ENCODE results near the gene CD27.
"Not testable (repeated sequence)": the region's sequence is repeated elsewhere in the genome, so short reads cannot be mapped to it uniquely, and the experiment has no call there.

The CD27 gene

GRCh38 chr12:6462234-6462995, 17.7 kb downstream of the CD27 start:
- DNase-seq: no peak

GRCh38 chr12:6463216-6463615, 18.5 kb downstream of the CD27 start:
- DNase-seq: no peak

GRCh38 chr12:6463858-6464257, 19.1 kb downstream of the CD27 start:
- DNase-seq: no peak

GRCh38 chr12:6464531-6464930, 19.8 kb downstream of the CD27 start:
- DNase-seq: no peak

DNA sequence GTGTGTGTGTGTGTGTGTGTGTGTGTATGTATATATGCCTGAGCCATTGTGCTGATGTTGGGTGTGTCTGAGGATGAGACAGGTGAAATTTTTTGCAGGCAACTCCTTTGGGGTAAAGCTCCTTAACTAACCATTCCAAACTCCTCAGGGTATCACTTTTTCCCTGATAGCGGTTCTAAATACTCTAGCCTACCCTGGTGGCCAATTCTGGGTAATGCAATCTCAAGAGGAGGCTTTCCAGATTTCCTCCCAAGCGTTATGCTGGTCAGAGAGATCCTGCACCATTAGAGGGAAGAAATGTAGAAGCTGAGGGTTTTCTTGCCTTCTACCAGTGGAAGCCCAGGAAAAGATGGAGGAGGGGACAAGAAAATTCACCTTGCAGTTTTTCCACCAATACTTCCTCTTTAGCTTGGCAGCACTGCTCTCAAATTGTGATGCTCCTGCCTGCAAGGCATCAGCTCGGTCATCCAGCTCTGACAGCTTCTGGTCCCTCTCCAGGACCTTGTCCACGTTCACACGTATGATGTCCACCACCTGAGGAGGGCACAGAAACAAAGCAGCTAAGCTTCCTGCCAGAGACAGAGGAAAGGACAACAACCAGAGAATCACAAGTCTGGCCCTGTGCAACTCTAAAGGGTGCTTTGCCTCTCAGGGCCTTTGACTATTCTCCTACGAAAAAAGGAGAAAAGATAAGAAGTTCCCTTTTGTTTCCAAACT, 20.9 kb downstream of the CD27 start:
- DNase-seq: peak; percentile 34

GRCh38 chr12:6466184-6466573, 21.4 kb downstream of the CD27 start:
- DNase-seq: no peak

DNA sequence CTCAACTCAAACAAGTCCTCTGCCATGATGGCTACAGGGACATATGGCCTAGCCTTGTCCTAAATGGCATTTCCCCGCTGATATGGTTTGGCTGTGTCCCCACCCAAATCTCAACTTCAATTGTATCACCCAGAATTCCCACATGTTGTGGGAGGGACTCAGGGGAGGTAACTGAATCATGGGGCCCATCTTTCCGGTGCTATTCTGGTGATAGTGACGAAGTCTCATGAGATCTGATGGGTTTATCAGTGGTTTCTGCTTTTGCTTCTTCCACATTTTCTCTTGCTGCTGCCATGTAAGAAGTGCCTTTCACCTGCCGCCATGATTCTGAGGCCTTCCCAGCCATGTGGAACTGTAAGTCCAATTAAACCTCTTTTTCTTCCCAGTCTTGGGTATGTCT, 22.0 kb downstream of the CD27 start:
- not testable (repeated sequence) for DNase-seq

DNA sequence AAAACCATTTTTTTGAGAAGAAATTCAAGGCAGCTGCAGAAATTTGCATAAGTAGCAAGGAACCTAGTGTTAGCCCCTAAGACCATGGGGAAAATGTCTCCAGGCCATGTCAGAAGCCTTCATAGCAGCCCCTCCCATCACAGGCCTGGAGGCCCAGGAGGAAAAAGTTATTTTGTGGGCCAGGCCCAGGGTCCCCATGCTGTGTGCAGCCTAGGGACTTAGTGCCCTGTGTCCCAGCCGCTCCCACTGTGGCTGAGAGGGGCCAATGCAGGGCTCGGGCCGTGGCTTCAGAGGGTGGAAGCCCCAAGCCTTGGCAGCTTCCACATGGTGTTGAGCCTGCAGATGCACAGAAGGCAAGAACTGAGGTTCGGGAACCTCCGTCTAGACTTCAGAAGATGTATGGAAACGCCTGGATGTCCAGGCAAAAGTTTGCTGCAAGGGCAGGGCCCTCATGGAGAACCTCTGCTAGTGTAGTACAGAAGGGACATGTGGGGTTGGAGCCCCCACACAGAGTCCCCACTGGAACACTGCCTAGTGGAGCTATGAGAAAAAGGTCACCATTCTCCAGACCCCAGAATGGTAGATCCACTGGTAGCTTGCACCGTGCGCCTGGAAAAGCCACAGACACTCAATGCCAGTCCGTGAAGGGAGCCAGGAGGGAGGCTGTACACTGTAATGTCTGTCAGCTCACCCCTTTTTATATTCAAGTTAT, 23.0 kb downstream of the CD27 start:
- DNase-seq: not testable (repeated sequence)

GRCh38 chr12:6468283-6468575, 23.5 kb downstream of the CD27 start:
- DNase-seq: no peak

- DNase-seq: no peak
These were observed 24.3 kb downstream of the CD27 start for GRCh38 chr12:6469092-6469491.

DNA sequence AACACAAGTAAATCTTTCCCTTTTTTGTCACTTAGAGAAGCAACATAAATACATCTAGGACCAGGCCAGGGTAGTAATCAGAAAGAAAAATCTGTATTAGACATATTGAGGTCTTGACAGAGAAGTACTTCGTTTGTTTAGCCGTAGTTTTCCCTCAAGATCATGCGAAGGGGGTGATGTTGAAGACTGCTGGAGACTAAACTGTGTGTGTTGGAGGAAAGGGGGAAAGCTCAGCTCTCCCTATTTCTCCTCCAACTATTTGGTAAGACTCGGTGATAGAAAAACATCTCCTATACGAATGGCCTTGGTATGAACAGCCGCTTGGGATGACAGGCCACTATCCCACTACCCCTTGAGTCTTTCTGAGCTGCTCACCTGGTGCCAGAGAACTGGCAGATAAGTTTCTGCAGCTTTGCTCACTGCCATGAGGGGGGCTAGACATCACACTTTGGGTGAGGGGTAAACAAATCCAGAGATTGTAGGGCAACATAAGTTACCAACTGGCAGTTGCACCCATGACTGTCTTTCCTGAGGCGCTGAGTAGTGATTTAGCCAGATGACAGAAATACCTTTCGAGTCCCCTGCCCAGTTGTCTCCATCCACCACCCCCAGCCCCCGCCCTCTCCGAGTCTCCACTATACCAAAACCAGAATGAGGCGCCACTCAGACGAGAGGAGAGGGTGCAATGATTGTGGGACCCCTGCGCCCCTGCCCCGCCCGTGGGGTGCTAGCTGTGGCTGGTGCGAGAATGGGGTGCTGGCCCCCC, 25.0 kb downstream of the CD27 start:
- DNase-seq: no peak

DNA sequence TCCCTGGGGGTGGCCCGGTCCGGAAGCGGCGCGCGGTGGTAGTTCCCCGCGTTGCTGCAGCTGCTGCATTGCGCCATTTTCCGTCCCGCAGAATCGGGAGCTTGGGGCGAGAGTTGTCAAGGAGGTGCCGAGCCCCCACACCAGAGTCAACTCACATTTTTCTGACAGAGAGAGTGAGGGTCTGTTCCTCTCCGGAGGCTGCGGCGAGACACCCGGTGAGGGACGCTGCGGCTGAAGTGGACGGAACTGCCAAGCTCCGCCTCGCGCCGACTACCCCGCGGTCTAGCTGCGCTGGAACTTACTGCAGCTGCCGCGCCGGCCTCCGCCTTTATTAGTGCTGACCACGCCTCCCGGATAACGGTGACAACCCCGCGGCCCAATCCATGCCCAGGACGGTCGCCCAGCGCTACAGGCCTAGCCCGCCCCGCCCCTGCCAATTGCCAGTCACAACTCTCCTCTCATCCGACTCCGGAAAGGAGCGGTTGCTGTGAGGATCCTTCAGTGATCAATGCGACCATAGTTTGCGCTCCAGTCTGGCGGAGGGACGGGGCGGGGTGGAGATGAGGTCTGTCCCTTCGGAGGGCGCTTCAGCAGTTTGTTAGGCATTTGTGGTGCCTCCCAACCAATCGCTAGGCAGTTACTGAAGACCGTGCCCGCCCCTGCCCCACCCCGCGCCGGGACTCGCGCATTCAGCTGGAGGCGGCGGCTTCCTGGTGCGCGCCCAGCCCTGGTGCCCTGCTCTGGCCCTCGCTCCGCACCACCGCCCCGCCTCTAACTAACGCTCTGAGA, 25.8 kb downstream of the CD27 start, which contains the start of gene VAMP1:
Gene VAMP1, minus strand, starts transcription at position 303 of the 789 bp plus-strand sequence. Its CDS starts 146 bp downstream, at position 157.
- peak; percentile 95 for DNase-seq

GRCh38 chr12:6471989-6472360, 27.2 kb downstream of the CD27 start:
- DNase-seq: no peak

DNA sequence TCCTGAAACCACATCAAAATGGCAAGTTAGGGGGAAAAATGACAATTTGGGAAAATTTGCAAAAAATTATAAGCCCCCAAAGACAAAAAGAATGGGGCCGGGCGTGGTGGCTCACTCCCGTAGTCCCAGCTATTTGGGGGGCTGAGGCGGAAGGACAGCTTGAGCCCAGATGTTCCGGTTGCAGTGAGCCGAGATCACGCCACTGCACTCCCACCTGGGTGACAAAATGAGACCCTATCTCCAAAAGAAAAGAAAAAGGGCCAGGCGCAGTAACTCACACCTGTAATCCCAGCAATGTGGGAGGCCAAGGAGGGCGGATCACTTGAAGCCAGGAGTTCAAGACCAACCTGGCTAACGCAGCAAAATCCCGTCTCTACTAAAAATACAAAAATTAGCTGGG, 27.7 kb downstream of the CD27 start:
- DNase-seq: no peak

GRCh38 chr12:6475233-6475975, 30.6 kb downstream of the CD27 start:
- not testable (repeated sequence) for DNase-seq

DNA sequence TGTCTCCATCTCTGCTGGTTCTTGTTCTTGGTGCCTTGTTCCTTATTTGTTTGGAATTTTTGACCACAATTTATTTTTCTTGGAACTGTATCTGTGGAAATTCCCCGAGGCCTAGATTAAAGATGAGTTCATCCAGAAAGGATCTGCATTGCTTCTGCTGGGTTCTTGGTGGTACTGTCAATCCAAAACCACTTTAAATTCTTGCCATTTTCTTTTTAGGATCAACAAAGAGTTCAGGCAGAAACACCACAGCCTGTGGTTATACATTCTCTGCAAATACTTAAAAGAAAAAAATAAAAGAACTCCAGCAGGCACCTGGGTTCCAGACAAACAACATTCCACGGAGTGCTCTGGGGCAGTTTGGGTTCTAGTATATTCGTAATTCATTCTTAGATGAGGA, 31.7 kb downstream of the CD27 start:
- no peak for DNase-seq

- not testable (repeated sequence) for DNase-seq
These were observed 33.0 kb downstream of the CD27 start for GRCh38 chr12:6477601-6478377.

DNA sequence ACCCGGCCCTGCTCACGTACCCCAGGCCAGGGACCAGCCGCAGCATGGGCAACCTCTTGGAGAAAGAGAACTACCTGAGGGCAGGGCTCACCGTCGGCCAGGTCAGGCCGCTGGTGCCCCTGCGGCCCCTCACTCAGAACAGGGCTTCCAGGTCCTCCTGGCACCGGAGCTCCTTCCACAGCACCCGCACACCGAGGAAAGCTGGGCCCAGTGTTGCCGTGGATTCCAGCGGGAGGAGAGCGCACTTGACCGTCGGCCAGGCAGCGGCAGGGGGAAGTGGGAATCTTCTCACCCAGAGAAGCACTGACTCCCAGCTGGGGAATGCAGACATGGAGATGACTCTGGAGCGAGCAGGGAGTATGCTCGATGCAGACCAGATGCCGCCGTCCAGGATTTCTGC, 33.7 kb downstream of the CD27 start:
- DNase-seq: no peak

- no peak for DNase-seq
These were observed 43.5 kb downstream of the CD27 start for GRCh38 chr12:6488240-6488639.

- no peak for DNase-seq
These were observed 44.7 kb downstream of the CD27 start for GRCh38 chr12:6489449-6489848.

DNA sequence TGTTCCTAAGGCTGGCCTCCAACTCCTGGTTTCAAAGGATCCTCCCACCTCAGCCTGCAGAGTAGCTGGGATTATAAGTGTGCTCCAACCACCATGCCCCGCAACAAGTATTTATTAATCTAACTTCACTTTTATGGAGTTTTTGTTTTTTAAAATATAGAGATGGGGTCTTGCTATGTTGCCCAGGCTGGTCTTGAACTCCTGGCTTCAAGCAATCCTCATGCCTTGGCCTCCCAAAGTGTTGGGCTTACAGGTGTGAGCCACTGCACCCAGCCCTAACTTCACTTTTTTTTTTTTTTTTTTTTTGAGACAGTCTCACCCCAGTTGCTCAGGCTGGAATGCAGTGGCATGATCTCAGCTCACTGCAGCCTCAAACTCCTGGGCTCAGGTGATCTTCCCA, 45.9 kb downstream of the CD27 start:
- DNase-seq: not testable (repeated sequence)

Measured in GDM1 (cell line).